K562 (cell line): Measurements from ENCODE around the gene COX7A2. TPM values are rescaled to one million over a fixed set of nuclear protein-coding genes. Genes with fewer than 3 reads are reported as not detected.

Experiments
- ATAC-seq: fragments of 200-7000 bp; cut with Tn5 transposase; 3 replicates; pipeline ENCODE4 v1.9.1; 2020; ENCODE audit warnings: moderate library complexity
- BruUV-seq: library from RNA; stranded (reverse); fragments of 400-500 nt; replicated peaks from 2 replicates; lab custom pipeline; 2021; lab: Mats Ljungman, UMichigan
- CTCF ChIA-PET: fragments of 300-600 bp; formaldehyde crosslinking; extraction: SDS; loops from one replicate; lab custom pipeline; 2021; ENCODE audit warnings: low intra/inter-chr PET ratio; lab: Yijun Ruan, JAX
- POLR2A ChIA-PET: fragments of 300-600, 350-650 bp; sonication (Branson Sonifier 250); formaldehyde crosslinking; extraction: SDS; loops from one replicate; lab custom pipeline; 2021; ENCODE audit warnings: antibody characterized with exemption, inconsistent platforms; lab: Yijun Ruan, JAX
- DNase-seq, 4 experiments: peaks; one replicate each; pipeline versions ENCODE4 v3.0.0 to v3.0.0-alpha.2; 2011 to 2018; ENCODE audit warnings: low spot score in 3 of 4, mixed read lengths in 3 of 4; ENCODE audit errors: extremely low read depth in 1 of 4
- FAIRE-seq: peaks from 2 replicates; lab custom pipeline; 2011; peaks lifted over from hg19 to GRCh38; lab: Jason Lieb, UNC
- H2AFZ ChIP-seq: 2 replicates; pipeline ENCODE4 v1.6.0; 2011; ENCODE audit warnings: low read depth, low read length, control low read depth, inconsistent platforms
- H3K27ac ChIP-seq: fragments of 200-600 bp; 3 replicates; pipeline ENCODE4 v1.8.0; 2011; ENCODE audit warnings: low read depth, mild to moderate bottlenecking, control low read depth, inconsistent platforms, low read length, moderate library complexity, mixed read lengths; ENCODE audit errors: extremely low read depth
- H3K27me3 ChIP-seq, 2 experiments: fragments of 300-600 bp in 1 of 2; 2 replicates in 1 of 2; 3 replicates in 1 of 2; pipeline versions ENCODE4 v1.6.0 to v1.8.0; 2011; ENCODE audit warnings: inconsistent platforms in 2 of 2, low read length in 2 of 2, mild to moderate bottlenecking in 1 of 2, mixed read lengths in 1 of 2, moderate library complexity in 1 of 2; ENCODE audit not compliant: control insufficient read depth in 2 of 2, insufficient read depth in 2 of 2
- H3K36me3 ChIP-seq: fragments of 300-600 bp; 3 replicates; pipeline ENCODE4 v1.8.0; 2011; ENCODE audit warnings: mild to moderate bottlenecking, low read length, inconsistent platforms; ENCODE audit not compliant: control insufficient read depth, insufficient read depth
- H3K4me1 ChIP-seq, 2 experiments: fragments of 200-600 bp in 1 of 2; replicated peaks in 1 of 2; 2 replicates in 1 of 2; 3 replicates in 1 of 2; pipeline versions ENCODE4 v1.5.1 to v1.8.0; 2011; ENCODE audit warnings: inconsistent platforms in 2 of 2, low read length in 2 of 2, mild to moderate bottlenecking in 1 of 2, mixed read lengths in 1 of 2, moderate library complexity in 1 of 2; ENCODE audit not compliant: control insufficient read depth in 2 of 2, insufficient read depth in 2 of 2
- H3K4me2 ChIP-seq: 2 replicates; pipeline ENCODE4 v1.6.1; 2011; ENCODE audit warnings: low read length, control low read depth, inconsistent platforms, mixed read lengths; ENCODE audit not compliant: insufficient read depth
- H3K4me3 ChIP-seq: fragments of 200-600 bp; sonication (generic), shearing (Covaris generic); 2 replicates; pipeline ENCODE4 v1.5.1; 2016; ENCODE audit warnings: control low read depth, inconsistent platforms
- H3K79me2 ChIP-seq: fragments of 200-600 bp; 3 replicates; pipeline ENCODE4 v1.8.0; 2011; ENCODE audit warnings: low read length, inconsistent platforms; ENCODE audit not compliant: control insufficient read depth, insufficient read depth
- H3K9ac ChIP-seq, 2 experiments: 2 replicates each; pipeline versions ENCODE4 v1.6.0 to v1.6.1; 2011; ENCODE audit warnings: low read depth in 2 of 2, low read length in 2 of 2, control low read depth in 1 of 2, inconsistent platforms in 1 of 2, mild to moderate bottlenecking in 1 of 2, mixed read lengths in 1 of 2; ENCODE audit not compliant: insufficient read depth in 1 of 2
- H3K9me1 ChIP-seq: one replicate; pipeline ENCODE4 v1.6.0; 2011; ENCODE audit warnings: inconsistent platforms, mild to moderate bottlenecking, low read length, moderate library complexity; ENCODE audit not compliant: control insufficient read depth, insufficient read depth
- H3K9me3 ChIP-seq: replicated peaks from 2 replicates; pipeline ENCODE4 v1.5.1; 2011; ENCODE audit warnings: low read depth, low read length, inconsistent platforms; ENCODE audit not compliant: control insufficient read depth, insufficient read depth
- H4K20me1 ChIP-seq: replicated peaks from 2 replicates; pipeline ENCODE4 v1.6.1; 2011; ENCODE audit warnings: low read length, inconsistent platforms, mixed read lengths; ENCODE audit not compliant: control insufficient read depth, insufficient read depth
- BACH1 ChIP-seq: fragments of 200-800 bp; sonication (Bioruptor generic); IDR thresholded peaks from 2 replicates; pipeline ENCODE4 v1.6.1; 2016; ENCODE audit warnings: missing genetic modification characterization, missing compliant biosample characterization
- HDAC8 ChIP-seq: fragments of 450-650 bp; IDR thresholded peaks from 2 replicates; pipeline ENCODE4 v1.6.1; 2016; ENCODE audit warnings: mild to moderate bottlenecking, missing genetic modification characterization, moderate library complexity, missing compliant biosample characterization
- MEIS2 ChIP-seq: fragments of 450-650 bp; IDR thresholded peaks from 2 replicates; pipeline ENCODE4 v1.6.1; 2014; ENCODE audit warnings: mild to moderate bottlenecking; ENCODE audit not compliant: partially characterized antibody
- PBX2 ChIP-seq, 2 experiments: IDR thresholded peaks in 1 of 2; conservative IDR thresholded peaks in 1 of 2; 2 replicates each; pipeline ENCODE4 v1.6.1; 2016; ENCODE audit warnings: low read depth in 2 of 2, mild to moderate bottlenecking in 1 of 2, missing compliant biosample characterization in 1 of 2, missing genetic modification characterization in 1 of 2, moderate library complexity in 1 of 2
- RFX1 ChIP-seq: fragments of 450-650 bp; IDR thresholded peaks from 2 replicates; pipeline ENCODE4 v1.6.1; 2016; ENCODE audit warnings: mild to moderate bottlenecking, moderate library complexity
- WGBS: fragments of 100-300 bp; shearing (Covaris generic); methylation state at CpG from one replicate; pipeline ENCODE4 v1.1.6; 2016; ENCODE audit warnings: low coverage, mixed read lengths; ENCODE audit not compliant: insufficient coverage; ENCODE audit errors: missing lambda C conversion rate; 5-methylcytosine and 5-hydroxymethylcytosine counted together
- in situ Hi-C: fragments of 300-500 bp; cut with MboI; formaldehyde crosslinking; loops from 4 replicates; pipeline ENCODE4 v1.15.0; 2018; ENCODE audit warnings: inconsistent platforms, mixed read lengths
- intact Hi-C: fragments of 100-400 bp; cut with micrococcal nuclease; formaldehyde crosslinking; loops from 2 replicates; pipeline ENCODE4 v1.14.2; 2022
- polyA plus RNA-seq, 8 experiments: library from polyadenylated mRNA; depleted of rRNA in 4 of 8; stranded (reverse) in 5 of 8; unstranded in 3 of 8; fragments of >200 nt; fragmentation: Nextera tagmentation in 2 of 8; fragmentation: Illumina TruSeq in 1 of 8; extraction: Ambion mirVana in 2 of 8; extraction: Trizol in 1 of 8; gene quantifications; 2 replicates each; pipeline versions ENCODE4 v1.2.1 to v1.2.3, GENCODE V29; 2011 to 2014; ENCODE audit warnings: inconsistent platforms in 1 of 8, missing spikeins in 1 of 8
- total RNA-seq, 7 experiments: library from RNA; depleted of rRNA in 6 of 7; stranded (reverse); fragments of >200 nt in 6 of 7; fragmentation: Illumina TruSeq in 2 of 7; extraction: Trizol in 2 of 7; gene quantifications; 2 replicates each; pipeline versions ENCODE4 v1.2.1 to v1.2.3, GENCODE V29; 2011 to 2021; ENCODE audit warnings: low replicate concordance in 1 of 7

Gene COX7A2
- total and polyA plus RNA-seq, 9 of the 15 experiments (the other 6 are each of a cell fraction or from before 2014, with no cell fraction given): 234 to 2,216 (median 585) TPM

- Histone ChIP-seq H3K27me3 (no peaks in the 10 kb centered on the region), H3K4me1 (0 out of 5 replicates have a peak, but pooled peaks cover 0 to 7% of the 10 kb centered on the region in 2 experiments), H3K9me1 (no peaks in the 10 kb centered on the region), H3K79me2 (peaks cover 30% of the 10 kb centered on the region), H3K9ac (no peak overlapping the region), H3K4me3 (no peak overlapping the region), H4K20me1 (no peaks in the 10 kb centered on the region), H3K27ac (no peak overlapping the region), H3K9me3 (no peaks in the 10 kb centered on the region), H3K4me2 (no peak overlapping the region), H3K36me3 (no peaks in the 10 kb centered on the region), H2AFZ (no peak overlapping the region)
- CTCF ChIA-PET: no interaction called here
- TF ChIP-seq RFX1 (peak; percentile 89), BACH1 (tag) (no peak)
- POLR2A ChIA-PET: interaction anchor here (0.8 kb wide), 1 partner anchor 311 kb away, joined by 3 read pairs; the partner anchor contains the start of gene SENP6
- ATAC-seq (no peak), DNase-seq (no peak), FAIRE-seq (no peak)
- WGBS: 57% methylated on average over 7 of the region's 7 CpGs
- in situ Hi-C loops (loop anchor here (10.0 kb wide), 1 partner anchor 214 kb away; no protein-coding TSS in a partner anchor), intact Hi-C loops (no loop called here)
- no TSS peak for BruUV-seq
Observed at GRCh38 chr6:75290136-75290945, 46.7 kb upstream of the COX7A2 start.

DNA sequence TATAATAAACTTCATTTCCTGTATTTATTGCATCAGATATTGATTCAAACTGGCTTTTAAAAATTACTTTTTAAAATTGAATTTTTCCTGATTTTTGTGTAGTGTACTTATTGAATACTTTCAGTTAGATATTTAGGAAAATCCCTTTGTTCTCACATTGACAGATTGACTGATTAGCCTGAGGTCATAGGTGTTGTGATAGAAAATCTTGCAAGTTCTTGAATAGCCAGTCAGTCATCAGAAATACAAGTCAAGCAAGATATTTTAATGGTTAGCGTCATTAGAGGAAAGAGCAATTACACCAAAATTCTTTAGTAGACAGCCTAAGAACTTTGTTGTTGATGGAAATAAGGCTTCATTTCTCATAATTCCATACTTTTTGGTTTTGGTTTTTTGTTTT lies 44.4 kb upstream of the COX7A2 start:
- no peak overlapping the region for H3K27ac ChIP-seq
- BruUV-seq: no TSS peak
- H3K36me3 ChIP-seq: peaks cover 4% of the 10 kb centered on the region; the same call in 1 of the 3 replicates
- 100% methylated on average over 1 of the region's 1 CpG for WGBS
- no peaks in the 10 kb centered on the region for H3K9me3 ChIP-seq
- POLR2A ChIA-PET: no interaction called here
- H3K27me3 ChIP-seq: no peaks in the 10 kb centered on the region
- H4K20me1 ChIP-seq: no peaks in the 10 kb centered on the region; the same call in 1 of the 2 replicates
- ATAC-seq (no peak), DNase-seq (no peak), FAIRE-seq (no peak)
- CTCF ChIA-PET: no interaction called here
- H3K4me2 ChIP-seq: no peak overlapping the region
- H3K4me3 ChIP-seq: no peak overlapping the region
- intact Hi-C loops (loop anchor here (10.0 kb wide), 2 partner anchors 317 to 1763 kb away; partner anchors contain the start of genes EEF1A1 and SENP6), in situ Hi-C loops (no loop called here)
- H2AFZ ChIP-seq: no peak overlapping the region
- 0 out of 5 replicates have a peak, but pooled peaks cover 0 to 7% of the 10 kb centered on the region in 2 experiments for H3K4me1 ChIP-seq
- H3K9me1 ChIP-seq: no peaks in the 10 kb centered on the region
- H3K79me2 ChIP-seq: peaks cover 50% of the 10 kb centered on the region
- no peak for TF ChIP-seq PBX2 (CRISPR knock-in tag; IDR thresholded peaks at IDR 0.05; ENCODE audit: low read depth)
- peak; percentile 50; the same call in 1 of the 2 replicates for TF ChIP-seq PBX2 (tag; conservative IDR thresholded peaks at IDR 0.05; ENCODE audit: low read depth)
- peak; percentile 62 for TF ChIP-seq MEIS2
- TF ChIP-seq HDAC8: no peak
- H3K9ac ChIP-seq: no peak overlapping the region
